ENCODE measurements around the gene PCDHA5. TPM values are rescaled to one million over a fixed set of nuclear protein-coding genes. Genes with fewer than 3 reads are reported as not detected.
"Not testable (repeated sequence)": the region's sequence is repeated elsewhere in the genome, so short reads cannot be mapped to it uniquely, and the experiment has no call there.

Gene PCDHA5
- total and polyA plus RNA-seq, 11 donors = 0.04 to 0.20 (median 0.07) TPM; not detected in 6

- H3K4me1 ChIP-seq, DNase-seq, H3K36me3 ChIP-seq, H3K27ac ChIP-seq, ATAC-seq, H3K4me3 ChIP-seq: not testable (repeated sequence)
- H3K27me3 ChIP-seq = peaks cover 0 to 73% (median 17%) of the 10 kb centered on the region in 9 donors
- WGBS, 4 donors = 33 to 51% (median 41%) methylated on average over 44 to 101 of the region's 101 CpGs
- peaks cover 0 to 28% (median 7%) of the 10 kb centered on the region in 12 donors for H3K9me3 ChIP-seq
- intact Hi-C loops (cut with DNase I) = loop anchor here in 1 of 10 donors (10.0 kb wide), 1 partner anchor 195 kb away; no protein-coding TSS in a partner anchor
Measured at GRCh38 chr5:140849831-140850634, 28.6 kb downstream of the PCDHA5 start.

GRCh38 chr5:140855772-140856674 lies 34.6 kb downstream of the PCDHA5 start, which contains the start of gene PCDHA10:
Gene PCDHA10 (plus strand): TSS chr5:140855897. CDS start chr5:140856049, 152 bp downstream.
- WGBS, 4 donors = 15 to 22% (median 16%) methylated on average over 42 to 44 of the region's 44 CpGs
- DNase-seq (no peak), ATAC-seq (no peak)
- TF ChIP-seq POLR2A (IDR thresholded peaks at IDR 0.05) (no peak), CTCF (IDR thresholded peaks at IDR 0.05) (peak in 6 of 12 donors; percentile 8 to 41 (median 26))
- Histone ChIP-seq H3K27me3 (peaks cover 0 to 72% (median 11%) of the 10 kb centered on the region in 9 donors), H3K36me3 (no peaks in the 10 kb centered on the region), H3K27ac (no peak within 1 kb of the TSS), H3K4me3 (peak within 1 kb of the TSS in 7 of 12 donors; percentile 15 to 49 (median 29)), H3K4me1 (no peaks in the 10 kb centered on the region), H3K9me3 (peaks cover 0 to 34% (median 11%) of the 10 kb centered on the region in 12 donors)
- intact Hi-C loops (cut with DNase I) = loop anchor here in 1 of 10 donors (10.0 kb wide), 1 partner anchor 189 kb away; no protein-coding TSS in a partner anchor

GRCh38 chr5:140857177-140857986 lies 36.0 kb downstream of the PCDHA5 start:
- intact Hi-C loops (cut with DNase I) = loop anchor here in 1 of 10 donors (10.0 kb wide), 1 partner anchor 187 kb away; no protein-coding TSS in a partner anchor
- TF ChIP-seq CTCF (IDR thresholded peaks at IDR 0.05) (no peak), POLR2A (IDR thresholded peaks at IDR 0.05) (no peak)
- 44 to 61% (median 55%) methylated on average over 67 to 94 of the region's 94 CpGs for WGBS, 4 donors
- H3K4me3 ChIP-seq = no peak overlapping the region
- no peaks in the 10 kb centered on the region for H3K4me1 ChIP-seq
- no peak overlapping the region for H3K27ac ChIP-seq
- H3K36me3 ChIP-seq = no peaks in the 10 kb centered on the region
- ATAC-seq (no peak), DNase-seq (no peak)
- peaks cover 0 to 43% (median 15%) of the 10 kb centered on the region in 12 donors for H3K9me3 ChIP-seq
- H3K27me3 ChIP-seq = peaks cover 0 to 68% (median 14%) of the 10 kb centered on the region in 9 donors

- Histone ChIP-seq H3K9me3 (peaks cover 0 to 46% (median 19%) of the 10 kb centered on the region in 12 donors), H3K4me3 (no peak overlapping the region), H3K4me1 (no peaks in the 10 kb centered on the region), H3K27me3 (peaks cover 0 to 68% (median 14%) of the 10 kb centered on the region in 9 donors), H3K36me3 (no peaks in the 10 kb centered on the region), H3K27ac (no peak overlapping the region)
- ATAC-seq = no peak
- no peak for TF ChIP-seq CTCF (IDR thresholded peaks at IDR 0.05)
- TF ChIP-seq POLR2A (IDR thresholded peaks at IDR 0.05) = no peak
- intact Hi-C loops (cut with DNase I) = loop anchor here in 1 of 10 donors (10.0 kb wide), 1 partner anchor 187 kb away; no protein-coding TSS in a partner anchor
- 49 to 60% (median 53%) methylated on average over 2 to 22 of the region's 22 CpGs for WGBS, 4 donors
- peak in 1 of 5 donors; percentile 19 for DNase-seq
Measured at GRCh38 chr5:140857987-140858240, 36.5 kb downstream of the PCDHA5 start.

Measured in heart left ventricle (tissue), 16 donors.